Common myeloid progenitor, CD34-positive (primary cell): Measurements from ENCODE around the gene PDGFA.

Experiments used
- CTCF ChIA-PET: fragments of 350-600 bp; sonication (Branson Sonifier 250); formaldehyde crosslinking; loops from one replicate; lab custom pipeline; 2021; ENCODE audit warnings: antibody characterized with exemption; lab: Charles Lee
- POLR2A ChIA-PET: fragments of 350-600 bp; sonication (Branson Sonifier 250); formaldehyde crosslinking; loops from one replicate; lab custom pipeline; 2021; ENCODE audit warnings: antibody characterized with exemption; lab: Charles Lee
- DNase-seq, 3 donors: peaks; one replicate each; pipeline versions ENCODE4 v3.0.0 to v3.0.0-alpha.2; 2013
- H3K27ac ChIP-seq, 2 experiments: 1 replicate in 1 of 2; 2 replicates in 1 of 2; pipeline ENCODE4 v1.7.0; 2013; ENCODE audit warnings: inconsistent platforms in 2 of 2, low read length in 2 of 2, mild to moderate bottlenecking in 2 of 2, low read depth in 1 of 2, moderate library complexity in 1 of 2; ENCODE audit not compliant: severe bottlenecking in 2 of 2, insufficient read depth in 1 of 2, poor library complexity in 1 of 2
- H3K27me3 ChIP-seq, 5 experiments: replicated peaks in 2 of 5; 1 replicate in 3 of 5; 2 replicates in 2 of 5; pipeline versions ENCODE4 v1.6.1 to v1.7.0; 2013; ENCODE audit warnings: low read length in 4 of 5, mild to moderate bottlenecking in 2 of 5, moderate library complexity in 2 of 5, inconsistent platforms in 1 of 5; ENCODE audit not compliant: insufficient read depth in 5 of 5, control insufficient read depth in 4 of 5
- H3K36me3 ChIP-seq, 4 experiments: 1 replicate in 2 of 4; 2 replicates in 2 of 4; pipeline versions ENCODE4 v1.6.1 to v1.7.0; 2013; ENCODE audit warnings: low read length in 3 of 4, control low read depth in 1 of 4, mild to moderate bottlenecking in 1 of 4; ENCODE audit not compliant: control insufficient read depth in 4 of 4, insufficient read depth in 4 of 4
- H3K4me1 ChIP-seq, 4 experiments: 1 replicate in 3 of 4; 2 replicates in 1 of 4; pipeline versions ENCODE4 v1.6.1 to v1.7.1; 2013; ENCODE audit warnings: low read length in 3 of 4, mild to moderate bottlenecking in 3 of 4, control low read depth in 1 of 4, inconsistent platforms in 1 of 4, moderate library complexity in 1 of 4; ENCODE audit not compliant: control insufficient read depth in 4 of 4, insufficient read depth in 4 of 4; ENCODE audit errors: control extremely low read depth in 1 of 4
- H3K4me3 ChIP-seq, 7 experiments: 1 replicate in 4 of 7; 2 replicates in 3 of 7; pipeline versions ENCODE4 v1.5.1 to v1.7.0; 2013; ENCODE audit warnings: mild to moderate bottlenecking in 7 of 7, low read length in 6 of 7, moderate library complexity in 6 of 7, inconsistent platforms in 2 of 7, low read depth in 2 of 7, control low read depth in 1 of 7; ENCODE audit not compliant: insufficient read depth in 4 of 7, control insufficient read depth in 1 of 7; ENCODE audit errors: extremely low read depth in 1 of 7
- H3K9me3 ChIP-seq, 5 experiments: 1 replicate in 4 of 5; 2 replicates in 1 of 5; pipeline versions ENCODE4 v1.6.1 to v1.7.1; 2013; ENCODE audit warnings: low read length in 4 of 5, mild to moderate bottlenecking in 2 of 5, inconsistent platforms in 1 of 5, low read depth in 1 of 5, moderate library complexity in 1 of 5; ENCODE audit not compliant: control insufficient read depth in 4 of 5, insufficient read depth in 2 of 5; ENCODE audit errors: control extremely low read depth in 1 of 5
- WGBS: methylation state at CpG from one replicate; pipeline ENCODE4 v1.1.5; 2013; ENCODE audit not compliant: insufficient coverage; 5-methylcytosine and 5-hydroxymethylcytosine counted together

Gene PDGFA

DNA sequence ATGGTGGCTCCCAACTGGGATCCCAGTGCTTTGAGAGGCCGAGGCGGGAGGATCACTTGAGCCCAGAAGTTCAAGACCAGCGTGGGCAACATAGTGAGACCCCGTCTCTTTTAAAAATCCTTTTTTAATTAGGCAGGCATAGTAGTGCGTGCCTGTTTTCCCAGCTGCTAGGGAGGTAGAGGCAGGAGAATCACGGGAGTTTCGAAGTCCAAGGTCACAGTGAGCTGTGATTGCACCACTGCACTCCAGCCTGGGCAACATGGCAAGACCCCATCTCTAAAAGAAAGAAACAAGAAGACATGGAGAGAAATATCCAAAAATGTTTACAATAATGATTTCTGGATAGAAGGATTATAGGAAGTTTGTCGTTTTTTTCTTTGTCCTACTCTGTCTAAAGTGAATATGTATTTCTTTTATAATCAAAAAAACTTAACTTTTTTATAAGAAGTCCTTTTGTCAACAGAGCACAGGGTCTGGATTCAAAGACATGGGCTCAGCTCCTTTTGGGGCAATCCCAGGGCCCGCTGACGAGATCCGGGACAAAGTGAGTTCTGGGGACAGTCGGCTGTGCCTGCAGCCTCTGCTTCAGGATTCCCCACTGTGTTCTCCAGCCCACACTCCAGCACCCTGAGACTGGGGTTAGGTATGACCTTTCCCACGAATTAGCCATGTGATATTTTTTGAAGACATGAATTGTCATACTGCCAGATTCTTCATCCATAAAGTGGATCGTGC is 45.6 kb downstream of the PDGFA start:
- Histone ChIP-seq H3K4me3 (no peak overlapping the region), H3K27ac (no peak overlapping the region), H3K27me3 (no peaks in the 10 kb centered on the region), H3K9me3 (peaks cover 0 to 6% (median 2%) of the 10 kb centered on the region in 5 experiments), H3K4me1 (peaks cover 0 to 18% (median 11%) of the 10 kb centered on the region in 4 experiments), H3K36me3 (no peaks in the 10 kb centered on the region)
- CTCF ChIA-PET = no interaction called here
- POLR2A ChIA-PET = no interaction called here
- no peak for DNase-seq
- WGBS = 86% methylated on average over 10 of the region's 14 CpGs

DNA sequence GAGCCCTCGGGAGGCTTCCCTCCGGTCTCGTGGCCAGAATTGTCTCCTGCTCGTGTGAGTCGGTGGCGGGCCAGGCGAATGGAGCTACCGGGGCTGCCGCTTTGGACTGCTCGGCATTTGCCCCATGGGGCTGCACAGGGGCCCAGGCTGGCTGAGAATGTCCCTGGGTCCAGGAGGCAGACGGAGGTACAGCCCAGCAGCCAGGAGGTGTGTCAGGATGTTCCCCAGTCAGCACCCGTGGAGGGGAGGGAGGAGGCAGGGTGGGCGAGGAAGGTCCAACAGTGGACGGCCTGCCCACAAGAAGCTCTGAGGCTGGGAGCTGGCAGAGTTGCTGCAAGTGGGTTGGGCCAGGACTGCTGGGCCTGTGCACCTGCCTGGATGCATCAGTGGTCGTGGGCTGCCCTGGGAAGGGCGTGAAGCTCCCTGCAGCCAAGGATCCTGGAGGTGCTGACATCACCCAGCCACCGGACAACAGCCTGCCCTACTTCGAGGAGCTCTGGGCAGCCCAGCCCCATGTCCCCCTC is 46.4 kb downstream of the PDGFA start:
- CTCF ChIA-PET = interaction anchor here (1.3 kb wide), 1 partner anchor 139 kb away, joined by 3 read pairs; no protein-coding TSS in a partner anchor
- 91% methylated on average over 13 of the region's 18 CpGs for WGBS
- H3K27me3 ChIP-seq = no peaks in the 10 kb centered on the region
- peaks cover 3 to 26% (median 18%) of the 10 kb centered on the region in 4 experiments for H3K4me1 ChIP-seq
- no peak overlapping the region for H3K27ac ChIP-seq
- H3K36me3 ChIP-seq = no peaks in the 10 kb centered on the region
- POLR2A ChIA-PET = no interaction called here
- H3K9me3 ChIP-seq = peaks cover 0 to 6% (median 2%) of the 10 kb centered on the region in 5 experiments
- no peak for DNase-seq
- no peak overlapping the region for H3K4me3 ChIP-seq

DNA sequence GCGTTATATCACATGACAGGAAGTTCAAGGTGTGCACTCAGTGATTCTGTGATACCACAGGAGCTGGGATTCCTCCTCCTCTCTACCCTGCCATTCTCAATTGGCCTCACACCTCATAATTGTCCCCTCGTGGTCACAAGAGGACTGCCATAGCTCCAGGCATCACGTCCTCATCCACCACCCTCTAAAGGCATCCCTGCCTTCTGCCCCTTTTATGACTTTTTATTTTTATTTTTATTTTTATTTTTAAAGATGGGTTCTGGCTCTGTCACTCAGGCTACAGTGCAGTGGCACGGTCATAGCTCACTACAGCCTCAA is 47.0 kb downstream of the PDGFA start:
- ChIA-PET CTCF (interaction anchor here (1.3 kb wide), 1 partner anchor 138 kb away, joined by 3 read pairs; no protein-coding TSS in a partner anchor), POLR2A (no interaction called here)
- no peak for DNase-seq
- Histone ChIP-seq H3K9me3 (peaks cover 0 to 6% (median 2%) of the 10 kb centered on the region in 5 experiments), H3K27me3 (no peaks in the 10 kb centered on the region), H3K4me1 (peaks cover 3 to 26% (median 18%) of the 10 kb centered on the region in 4 experiments), H3K27ac (no peak overlapping the region), H3K4me3 (no peak overlapping the region), H3K36me3 (no peaks in the 10 kb centered on the region)
- 90% methylated on average over 3 of the region's 4 CpGs for WGBS

DNA sequence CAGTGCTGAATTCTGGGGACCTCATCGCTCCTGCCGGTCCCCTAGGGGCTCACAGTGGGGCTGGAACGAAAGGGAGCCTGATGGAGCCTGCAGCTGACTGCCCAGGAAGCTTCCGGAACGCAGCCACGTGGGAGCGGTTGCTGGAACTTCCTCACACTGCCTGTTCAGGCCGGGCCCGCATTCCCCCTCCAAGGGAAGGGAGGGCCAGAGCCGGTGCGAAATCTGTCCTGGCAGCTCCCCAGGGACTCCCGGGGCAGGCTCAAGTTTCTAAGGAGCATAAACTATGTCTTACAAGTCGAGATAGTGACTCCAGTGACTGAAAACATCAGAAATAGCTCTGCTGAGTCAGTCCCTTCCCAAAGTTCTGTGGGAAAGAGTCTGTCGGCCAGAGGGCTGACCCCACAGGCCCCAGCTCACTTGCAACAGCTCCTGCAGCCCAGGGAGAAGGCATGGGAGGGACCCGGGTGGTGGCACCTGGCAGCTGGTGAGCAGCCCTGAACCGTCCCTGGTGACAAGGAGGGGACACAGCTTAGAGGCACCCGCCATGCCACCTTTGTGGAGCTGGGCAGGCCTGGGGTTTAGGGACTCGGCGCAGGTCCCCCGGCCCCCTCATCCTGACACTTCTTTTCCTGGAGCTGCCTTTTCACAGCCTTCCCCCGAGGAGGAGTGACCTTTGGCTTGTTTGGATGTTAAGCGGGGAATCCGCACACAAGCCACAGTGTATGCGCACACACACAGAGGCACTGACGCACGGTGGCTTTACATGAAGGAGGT is 47.6 kb downstream of the PDGFA start:
- ChIA-PET POLR2A (no interaction called here), CTCF (interaction anchor here (1.3 kb wide), 1 partner anchor 137 kb away, joined by 3 read pairs; no protein-coding TSS in a partner anchor)
- no peaks in the 10 kb centered on the region for H3K36me3 ChIP-seq
- no peak overlapping the region for H3K4me3 ChIP-seq
- H3K4me1 ChIP-seq = peaks cover 3 to 26% (median 18%) of the 10 kb centered on the region in 4 experiments
- peak in 1 of 3 donors; percentile 44 for DNase-seq
- 78% methylated on average over 23 of the region's 26 CpGs for WGBS
- H3K27ac ChIP-seq = no peak overlapping the region
- H3K9me3 ChIP-seq = peaks cover 0 to 6% (median 2%) of the 10 kb centered on the region in 5 experiments
- no peaks in the 10 kb centered on the region for H3K27me3 ChIP-seq

DNA sequence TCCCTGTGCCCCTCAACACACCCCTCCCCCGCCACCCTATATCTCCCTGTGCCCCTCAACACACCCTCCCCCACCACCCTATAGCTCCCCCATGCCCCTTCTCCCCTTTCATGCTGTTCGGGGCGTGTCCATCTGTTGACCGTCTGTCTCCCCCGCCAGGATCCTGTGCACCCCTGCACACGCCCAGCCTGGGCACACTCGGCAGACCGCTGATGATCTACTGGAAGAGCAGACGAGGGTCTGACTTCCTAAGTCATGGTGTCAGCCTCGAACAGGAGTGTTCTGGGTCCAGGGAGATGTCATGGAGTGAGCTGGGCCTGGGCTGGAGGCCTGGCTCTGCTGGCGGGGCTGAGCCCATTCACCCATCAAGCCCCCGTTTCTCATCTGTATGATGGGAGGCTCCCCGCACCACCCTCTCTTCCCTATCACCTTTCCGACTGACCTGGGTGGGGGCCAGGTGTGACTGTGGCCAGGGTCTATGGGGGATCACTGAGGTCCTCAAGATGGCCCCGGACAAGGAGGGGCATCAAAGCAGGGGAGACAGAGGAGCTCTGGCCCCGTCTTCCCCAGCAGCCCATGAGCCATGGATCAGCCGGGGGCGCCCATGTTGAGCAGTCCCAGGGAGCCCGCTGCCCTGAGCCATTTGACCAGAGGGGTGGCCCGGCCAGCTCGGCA is 48.3 kb downstream of the PDGFA start:
- no peak overlapping the region for H3K4me3 ChIP-seq
- ChIA-PET POLR2A (no interaction called here), CTCF (no interaction called here)
- H3K36me3 ChIP-seq = no peaks in the 10 kb centered on the region
- DNase-seq = no peak
- WGBS = 97% methylated on average over 13 of the region's 21 CpGs
- no peaks in the 10 kb centered on the region for H3K27me3 ChIP-seq
- H3K27ac ChIP-seq = peak overlapping the region in 1 of 2 experiments; percentile 61
- H3K4me1 ChIP-seq = peaks cover 3 to 26% (median 18%) of the 10 kb centered on the region in 4 experiments
- peaks cover 0 to 6% (median 2%) of the 10 kb centered on the region in 5 experiments for H3K9me3 ChIP-seq

DNA sequence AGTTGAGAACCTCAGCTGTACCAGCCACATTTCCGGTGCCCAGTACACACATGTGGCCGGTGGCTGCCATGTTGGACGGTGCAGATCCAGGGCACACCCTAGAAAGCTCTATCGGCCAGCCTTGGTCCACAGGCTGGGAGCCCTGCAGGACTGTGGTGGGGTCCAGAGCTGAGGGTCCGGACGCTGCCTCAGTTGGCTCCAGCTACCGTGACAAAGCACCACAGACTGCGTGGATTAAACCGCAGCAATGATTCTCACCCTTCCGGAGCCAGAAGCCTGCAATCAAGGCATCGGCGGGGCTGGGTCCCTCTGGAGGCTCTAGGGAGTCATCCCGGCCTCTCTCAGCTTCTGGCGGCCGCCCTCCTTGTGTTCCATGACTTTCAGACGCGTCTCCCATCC is 50.1 kb downstream of the PDGFA start:
- Histone ChIP-seq H3K9me3 (peaks cover 0 to 4% (median 2%) of the 10 kb centered on the region in 5 experiments), H3K27ac (no peak overlapping the region), H3K27me3 (no peaks in the 10 kb centered on the region), H3K36me3 (no peaks in the 10 kb centered on the region), H3K4me3 (no peak overlapping the region), H3K4me1 (peaks cover 3 to 26% (median 18%) of the 10 kb centered on the region in 4 experiments)
- no peak for DNase-seq
- ChIA-PET POLR2A (interaction anchor here (0.6 kb wide), 1 partner anchor 28 kb away, joined by 3 read pairs; no protein-coding TSS in a partner anchor), CTCF (interaction anchor here (1.1 kb wide), 1 partner anchor 130 kb away, joined by 3 read pairs; no protein-coding TSS in a partner anchor)
- 97% methylated on average over 12 of the region's 17 CpGs for WGBS
